HFFc6 (cell line): ENCODE measurements around the gene MORC2. TPM values are rescaled to one million over a fixed set of nuclear protein-coding genes. Genes with fewer than 3 reads are reported as not detected.

Source experiments
- DNase-seq: peaks from one replicate; pipeline ENCODE4 v3.0.0-alpha.2; 2018
- H3K27ac Mint-ChIP-seq: 2 replicates; pipeline ENCODE4 v1.8.0; 2020; ENCODE audit warnings: mild to moderate bottlenecking, mixed read lengths
- H3K27me3 Mint-ChIP-seq: 2 replicates; pipeline ENCODE4 v1.8.0; 2021; ENCODE audit warnings: mild to moderate bottlenecking, moderate library complexity, mixed read lengths; ENCODE audit not compliant: insufficient read depth
- H3K36me3 Mint-ChIP-seq: 2 replicates; pipeline ENCODE4 v1.8.0; 2021; ENCODE audit warnings: low read depth, mixed read lengths
- H3K4me1 Mint-ChIP-seq: 2 replicates; pipeline ENCODE4 v1.8.0; 2020; ENCODE audit warnings: low read depth, mixed read lengths
- H3K4me3 Mint-ChIP-seq: 2 replicates; pipeline ENCODE4 v1.8.0; 2020; ENCODE audit warnings: mild to moderate bottlenecking, moderate library complexity, mixed read lengths
- H3K9me3 Mint-ChIP-seq: 2 replicates; pipeline ENCODE4 v1.8.0; 2020; ENCODE audit warnings: mild to moderate bottlenecking, mixed read lengths
- CTCF ChIP-seq: fragments of 200-600 bp; sonication (generic); IDR thresholded peaks from 2 replicates; pipeline ENCODE4 v1.5.0; 2021; ENCODE audit warnings: antibody characterized with exemption, mild to moderate bottlenecking
- total RNA-seq, 6 experiments: library from RNA; stranded (reverse); fragmentation: NEBNext Ultra II Directional; extraction: Animal tissue kit (Norgen Biotek cat#: 25700); gene quantifications; 2 replicates in 1 of 6; 3 replicates in 5 of 6; pipeline ENCODE4 v1.2.3, GENCODE V29; 2021

The MORC2 gene
- total RNA-seq, 6 experiments from 2014 or later, result 22.0 to 30.5 (median 24.5) TPM

GRCh38 chr22:30889268-30889995, 79.1 kb downstream of the MORC2 start:
- Mint-ChIP-seq H3K4me3 (no peak overlapping the region), H3K36me3 (no peaks in the 10 kb centered on the region), H3K27me3 (peaks cover 5% of the 10 kb centered on the region), H3K4me1 (no peaks in the 10 kb centered on the region), H3K27ac (no peak overlapping the region), H3K9me3 (no peaks in the 10 kb centered on the region)
- no peak for DNase-seq
- TF ChIP-seq CTCF, result no peak

GRCh38 chr22:30887861-30888260, 80.7 kb downstream of the MORC2 start:
- Mint-ChIP-seq H3K4me1 (no peaks in the 10 kb centered on the region), H3K27me3 (peaks cover 13% of the 10 kb centered on the region), H3K27ac (no peak overlapping the region), H3K36me3 (no peaks in the 10 kb centered on the region), H3K4me3 (no peak overlapping the region), H3K9me3 (no peaks in the 10 kb centered on the region)
- no peak for TF ChIP-seq CTCF
- DNase-seq, result no peak

- H3K36me3 Mint-ChIP-seq, result no peaks in the 10 kb centered on the region
- no peak for TF ChIP-seq CTCF
- H3K4me1 Mint-ChIP-seq, result no peaks in the 10 kb centered on the region
- peaks cover 13% of the 10 kb centered on the region for H3K27me3 Mint-ChIP-seq
- DNase-seq, result no peak
- no peak overlapping the region for H3K4me3 Mint-ChIP-seq
- no peak overlapping the region for H3K27ac Mint-ChIP-seq
- no peaks in the 10 kb centered on the region for H3K9me3 Mint-ChIP-seq
Observed at GRCh38 chr22:30887453-30887852, 81.1 kb downstream of the MORC2 start.

- no peaks in the 10 kb centered on the region for H3K9me3 Mint-ChIP-seq
- no peak for DNase-seq
- H3K27me3 Mint-ChIP-seq, result peaks cover 13% of the 10 kb centered on the region
- no peaks in the 10 kb centered on the region for H3K4me1 Mint-ChIP-seq
- no peaks in the 10 kb centered on the region for H3K36me3 Mint-ChIP-seq
- H3K27ac Mint-ChIP-seq, result no peak overlapping the region
- H3K4me3 Mint-ChIP-seq, result no peak overlapping the region
- TF ChIP-seq CTCF, result no peak
Observed at GRCh38 chr22:30885591-30885990, 83.0 kb downstream of the MORC2 start.

GRCh38 chr22:30885001-30885366, 83.6 kb downstream of the MORC2 start:
- Mint-ChIP-seq H3K36me3 (no peaks in the 10 kb centered on the region), H3K27me3 (peaks cover 16% of the 10 kb centered on the region), H3K4me3 (no peak overlapping the region), H3K9me3 (no peaks in the 10 kb centered on the region), H3K4me1 (no peaks in the 10 kb centered on the region), H3K27ac (no peak overlapping the region)
- TF ChIP-seq CTCF, result no peak
- no peak for DNase-seq
